Measurements from ENCODE around the gene TMEM150B. TPM values are rescaled to one million over a fixed set of nuclear protein-coding genes. Genes with fewer than 3 reads are reported as not detected.

The TMEM150B gene
- polyA plus RNA-seq, 3 donors from 2014 or later = not detected

GRCh38 chr19:55278391-55279135 is 46.6 kb downstream of the TMEM150B start:
- Mint-ChIP-seq H3K36me3 (peaks cover 0 to 11% (median 6%) of the 10 kb centered on the region in 3 donors), H3K27ac (peak overlapping the region; percentile 93 to 99 (median 96)), H3K4me1 (peaks cover 44 to 62% of the 10 kb centered on the region in 2 donors), H3K27me3 (ENCODE audit: low read depth in 3 of 3) (peaks cover 7 to 18% (median 16%) of the 10 kb centered on the region in 3 donors), H3K4me3 (peak overlapping the region; percentile 60 to 90 (median 72)), H3K9me3 (no peaks in the 10 kb centered on the region)
- no peak for DNase-seq

GRCh38 chr19:55277494-55277893 is 47.6 kb downstream of the TMEM150B start:
- H3K27me3 Mint-ChIP-seq (ENCODE audit: low read depth in 3 of 3) = peaks cover 2 to 15% (median 10%) of the 10 kb centered on the region in 3 donors
- peaks cover 44 to 54% of the 10 kb centered on the region in 2 donors for H3K4me1 Mint-ChIP-seq
- H3K27ac Mint-ChIP-seq = peak overlapping the region; percentile 92 to 99 (median 96)
- H3K4me3 Mint-ChIP-seq = peak overlapping the region in 4 of 5 donors; percentile 67 to 92 (median 71)
- H3K36me3 Mint-ChIP-seq = peaks cover 0 to 11% (median 6%) of the 10 kb centered on the region in 3 donors
- no peak for DNase-seq
- no peaks in the 10 kb centered on the region for H3K9me3 Mint-ChIP-seq

- DNase-seq = peak; percentile 36 to 56 (median 48)
- peaks cover 44 to 52% of the 10 kb centered on the region in 2 donors for H3K4me1 Mint-ChIP-seq
- no peaks in the 10 kb centered on the region for H3K9me3 Mint-ChIP-seq
- H3K36me3 Mint-ChIP-seq = peaks cover 5 to 16% (median 12%) of the 10 kb centered on the region in 3 donors
- H3K27me3 Mint-ChIP-seq (ENCODE audit: low read depth in 3 of 3) = peaks cover 2 to 16% (median 10%) of the 10 kb centered on the region in 3 donors
- peak overlapping the region; percentile 67 to 92 (median 73) for H3K4me3 Mint-ChIP-seq
- H3K27ac Mint-ChIP-seq = peak overlapping the region; percentile 92 to 99 (median 96)
Observed at GRCh38 chr19:55276720-55277430, 48.3 kb downstream of the TMEM150B start.

DNA sequence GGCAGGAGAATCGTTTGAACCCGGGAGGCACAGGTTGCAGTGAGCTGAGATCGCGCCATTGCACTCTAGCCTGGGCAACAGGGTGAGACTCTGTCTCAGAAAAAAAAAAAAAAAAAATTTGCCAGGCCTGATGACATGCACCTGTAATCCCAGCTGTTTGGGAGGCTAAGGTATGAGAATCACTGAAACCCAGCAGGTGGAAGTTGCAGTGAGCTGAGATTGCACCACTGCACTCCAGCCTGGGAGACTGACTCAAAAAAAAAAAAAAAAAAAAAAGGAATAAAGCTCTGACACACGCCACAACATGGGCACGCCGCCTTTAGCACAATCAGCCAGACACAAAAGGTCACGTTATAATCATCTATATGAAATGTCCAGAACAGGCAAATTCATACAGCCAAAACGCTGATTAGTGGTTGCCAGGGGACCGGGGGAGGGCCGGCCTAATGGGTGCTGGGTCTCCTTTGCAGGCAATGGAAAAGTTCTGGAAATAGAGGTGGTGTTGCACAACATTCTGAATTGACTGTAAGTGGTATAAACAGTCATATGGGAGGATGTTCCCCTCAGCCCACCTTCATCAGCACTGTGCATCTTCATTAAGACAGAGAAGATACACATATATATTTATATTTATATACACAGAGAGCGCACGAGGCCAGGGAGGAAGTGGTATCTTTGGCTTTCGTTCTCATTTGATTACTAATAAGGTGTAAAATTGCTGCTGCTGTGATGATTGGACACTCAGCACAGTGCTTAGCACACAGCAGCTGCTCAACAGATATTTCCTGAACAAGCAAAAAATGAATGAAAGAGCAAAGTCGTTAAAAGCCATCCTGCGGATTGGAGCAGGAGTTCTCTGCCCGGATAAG is 49.1 kb downstream of the TMEM150B start:
- Mint-ChIP-seq H3K4me3 (peak overlapping the region; percentile 67 to 92 (median 73)), H3K36me3 (peaks cover 6 to 20% (median 13%) of the 10 kb centered on the region in 3 donors), H3K27me3 (ENCODE audit: low read depth in 3 of 3) (peaks cover 2 to 16% (median 8%) of the 10 kb centered on the region in 3 donors), H3K9me3 (peaks cover 0 to 1% (median 0%) of the 10 kb centered on the region in 6 donors), H3K4me1 (peaks cover 39 to 48% of the 10 kb centered on the region in 2 donors), H3K27ac (peak overlapping the region; percentile 92 to 99 (median 96))
- DNase-seq = peak; percentile 52 to 65 (median 54)

DNA sequence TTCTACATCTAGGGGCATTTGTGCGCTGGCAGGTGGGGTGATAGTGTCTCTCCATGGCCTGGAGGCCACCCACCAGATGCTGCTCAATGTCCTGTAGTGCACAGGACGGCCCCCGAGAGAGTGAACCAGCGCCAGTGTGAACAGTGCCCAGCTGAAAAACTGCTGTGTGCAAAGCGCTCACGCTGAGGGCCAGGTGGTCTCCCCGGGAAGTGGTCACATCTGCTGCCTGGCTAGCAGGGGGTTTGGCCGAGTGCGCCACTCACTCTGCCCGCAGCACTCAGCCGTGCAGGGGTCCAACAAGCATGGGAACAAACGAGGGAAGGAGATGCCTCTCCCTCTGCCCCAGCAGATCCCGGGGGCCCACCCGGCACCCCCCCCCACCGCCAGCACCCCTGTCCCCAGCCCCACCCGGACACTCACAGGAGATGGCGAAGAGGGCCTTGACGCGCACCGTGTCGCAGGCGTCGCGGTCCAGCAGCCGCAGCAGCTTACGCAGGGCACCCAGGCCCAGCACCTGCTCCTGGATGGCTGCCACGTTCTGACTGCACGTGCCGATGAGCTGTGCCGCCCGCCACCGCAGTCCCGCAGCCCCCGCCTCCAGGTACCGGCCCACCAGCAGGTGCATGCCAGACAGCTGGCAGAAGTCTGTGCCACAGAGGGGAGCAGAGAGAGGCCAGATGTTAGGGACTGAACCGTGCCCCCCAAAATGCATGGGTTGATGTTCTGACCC is 51.0 kb downstream of the TMEM150B start:
- H3K36me3 Mint-ChIP-seq = peaks cover 10 to 26% (median 25%) of the 10 kb centered on the region in 3 donors
- H3K4me1 Mint-ChIP-seq = peaks cover 29 to 37% of the 10 kb centered on the region in 2 donors
- no peak overlapping the region for H3K4me3 Mint-ChIP-seq
- no peak for DNase-seq
- peaks cover 0 to 3% (median 0%) of the 10 kb centered on the region in 6 donors for H3K9me3 Mint-ChIP-seq
- peaks cover 0 to 8% (median 0%) of the 10 kb centered on the region in 3 donors for H3K27me3 Mint-ChIP-seq (ENCODE audit: low read depth in 3 of 3)
- H3K27ac Mint-ChIP-seq = peak overlapping the region in 1 of 6 donors; percentile 62

GRCh38 chr19:55272142-55272541 is 53.0 kb downstream of the TMEM150B start:
- H3K9me3 Mint-ChIP-seq = peaks cover 0 to 3% (median 0%) of the 10 kb centered on the region in 6 donors
- no peak overlapping the region for H3K4me3 Mint-ChIP-seq
- H3K4me1 Mint-ChIP-seq = peaks cover 20 to 25% of the 10 kb centered on the region in 2 donors
- H3K36me3 Mint-ChIP-seq = peaks cover 10 to 29% (median 23%) of the 10 kb centered on the region in 3 donors
- H3K27ac Mint-ChIP-seq = no peak overlapping the region
- peaks cover 2 to 4% (median 2%) of the 10 kb centered on the region in 3 donors for H3K27me3 Mint-ChIP-seq (ENCODE audit: low read depth in 3 of 3)
- no peak for DNase-seq

DNA sequence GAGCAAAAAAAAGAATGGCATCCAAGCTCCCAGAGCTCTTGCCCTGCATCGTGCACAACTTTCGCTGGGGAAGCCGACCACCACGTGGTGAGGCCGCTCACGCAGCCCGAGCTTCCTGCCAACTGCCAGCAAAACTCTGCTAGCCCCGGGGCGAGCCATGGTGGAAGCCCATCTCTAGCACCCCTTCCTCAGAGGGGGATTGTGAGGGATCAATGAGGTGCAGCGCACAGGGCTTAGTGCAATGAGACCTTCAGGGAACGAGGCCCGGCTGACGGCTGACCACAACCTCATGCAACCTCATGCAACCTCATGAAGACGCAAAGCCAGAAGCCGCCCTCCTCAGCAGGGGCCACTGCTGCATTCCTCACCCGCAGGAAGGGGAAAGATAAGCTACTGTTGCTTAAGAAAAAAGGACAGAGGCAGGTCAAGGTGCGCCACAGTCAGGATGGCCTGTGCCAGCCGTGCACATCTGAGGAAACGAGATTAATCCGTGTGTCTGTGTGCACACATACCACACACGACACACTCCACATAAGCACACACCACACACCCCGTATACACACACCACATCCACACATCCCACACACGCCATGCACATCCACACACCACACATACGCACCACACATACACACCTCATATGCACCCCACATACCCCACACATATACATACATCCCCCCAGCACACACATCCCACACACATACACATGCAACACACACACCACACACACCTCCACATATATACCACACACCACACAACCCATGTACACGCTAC is 54.8 kb downstream of the TMEM150B start:
- H3K36me3 Mint-ChIP-seq = peaks cover 16 to 28% (median 26%) of the 10 kb centered on the region in 3 donors
- DNase-seq = no peak
- H3K4me1 Mint-ChIP-seq = peaks cover 16 to 18% of the 10 kb centered on the region in 2 donors
- no peak overlapping the region for H3K4me3 Mint-ChIP-seq
- H3K27me3 Mint-ChIP-seq (ENCODE audit: low read depth in 3 of 3) = peaks cover 9 to 12% (median 10%) of the 10 kb centered on the region in 3 donors
- peaks cover 5 to 9% (median 6%) of the 10 kb centered on the region in 6 donors for H3K9me3 Mint-ChIP-seq
- no peak overlapping the region for H3K27ac Mint-ChIP-seq

- peaks cover 9 to 18% (median 10%) of the 10 kb centered on the region in 3 donors for H3K27me3 Mint-ChIP-seq (ENCODE audit: low read depth in 3 of 3)
- H3K4me1 Mint-ChIP-seq = peaks cover 9 to 18% of the 10 kb centered on the region in 2 donors
- peaks cover 16 to 28% (median 26%) of the 10 kb centered on the region in 3 donors for H3K36me3 Mint-ChIP-seq
- no peak for DNase-seq
- H3K27ac Mint-ChIP-seq = peak overlapping the region in 1 of 6 donors; percentile 28
- H3K4me3 Mint-ChIP-seq = no peak overlapping the region
- H3K9me3 Mint-ChIP-seq = peaks cover 5 to 9% (median 6%) of the 10 kb centered on the region in 6 donors
Observed at GRCh38 chr19:55269299-55269698, 55.8 kb downstream of the TMEM150B start.

- Mint-ChIP-seq H3K4me3 (peak overlapping the region in 3 of 5 donors; percentile 5 to 66 (median 5)), H3K4me1 (peaks cover 9 to 18% of the 10 kb centered on the region in 2 donors), H3K27me3 (ENCODE audit: low read depth in 3 of 3) (peaks cover 8 to 18% (median 9%) of the 10 kb centered on the region in 3 donors), H3K36me3 (peaks cover 11 to 29% (median 22%) of the 10 kb centered on the region in 3 donors), H3K27ac (peak overlapping the region; percentile 55 to 93 (median 85)), H3K9me3 (peaks cover 5 to 9% (median 6%) of the 10 kb centered on the region in 6 donors)
- no peak for DNase-seq
Observed at GRCh38 chr19:55266840-55267239, 58.3 kb downstream of the TMEM150B start.

GRCh38 chr19:55266404-55266803 is 58.7 kb downstream of the TMEM150B start:
- peaks cover 10 to 27% (median 21%) of the 10 kb centered on the region in 3 donors for H3K36me3 Mint-ChIP-seq
- peak overlapping the region in 4 of 5 donors; percentile 3 to 66 (median 5) for H3K4me3 Mint-ChIP-seq
- DNase-seq = peak in 1 of 3 donors; percentile 32
- peaks cover 5 to 9% (median 6%) of the 10 kb centered on the region in 6 donors for H3K9me3 Mint-ChIP-seq
- H3K4me1 Mint-ChIP-seq = peaks cover 9 to 18% of the 10 kb centered on the region in 2 donors
- H3K27ac Mint-ChIP-seq = peak overlapping the region; percentile 55 to 93 (median 85)
- H3K27me3 Mint-ChIP-seq (ENCODE audit: low read depth in 3 of 3) = peaks cover 8 to 18% (median 9%) of the 10 kb centered on the region in 3 donors

GRCh38 chr19:55265723-55266386 is 59.3 kb downstream of the TMEM150B start:
- Mint-ChIP-seq H3K4me1 (peaks cover 9 to 18% of the 10 kb centered on the region in 2 donors), H3K36me3 (peaks cover 10 to 25% (median 20%) of the 10 kb centered on the region in 3 donors), H3K27ac (peak overlapping the region; percentile 55 to 93 (median 85)), H3K9me3 (peaks cover 3 to 9% (median 6%) of the 10 kb centered on the region in 6 donors), H3K27me3 (ENCODE audit: low read depth in 3 of 3) (peaks cover 8 to 18% (median 9%) of the 10 kb centered on the region in 3 donors), H3K4me3 (peak overlapping the region in 3 of 5 donors; percentile 3 to 66 (median 5))
- peak in 1 of 3 donors; percentile 24 for DNase-seq

All from immature natural killer cell (primary cell).